CD4-positive, alpha-beta T cell (primary cell): Measurements from ENCODE around the gene ST3GAL2. TPM values are rescaled to one million over a fixed set of nuclear protein-coding genes. Genes with fewer than 3 reads are reported as not detected.
A peak's percentile ranks its signal among the peaks of the same experiment; 100 is the strongest.

Experiments used
- ATAC-seq: fragments of 200-7000 bp; cut with Tn5 transposase; one replicate; pipeline ENCODE4 v1.10.0; 2022; ENCODE audit warnings: mild to moderate bottlenecking; ENCODE audit not compliant: poor library complexity
- CTCF ChIA-PET: fragments of 350-600 bp; sonication (Branson Sonifier 250); formaldehyde crosslinking; loops from one replicate; lab custom pipeline; 2021; ENCODE audit warnings: antibody characterized with exemption, inconsistent platforms; lab: Charles Lee
- POLR2A ChIA-PET: fragments of 350-600 bp; sonication (Branson Sonifier 250); formaldehyde crosslinking; loops from one replicate; lab custom pipeline; 2021; ENCODE audit warnings: antibody characterized with exemption, inconsistent platforms; lab: Charles Lee
- DNase-seq, 14 experiments: peaks; one replicate each; pipeline ENCODE4 v3.0.0-alpha.2; 2013 to 2020; ENCODE audit warnings: mixed read lengths in 2 of 14
- H3K27ac ChIP-seq, 2 donors: one replicate each; pipeline versions ENCODE4 v1.5.1 to v1.7.0; 2013; ENCODE audit warnings: low read length in 2 of 2, low read depth in 1 of 2, mild to moderate bottlenecking in 1 of 2
- H3K27me3 ChIP-seq, 2 experiments: 1 replicate in 1 of 2; 2 replicates in 1 of 2; pipeline versions ENCODE4 v1.6.1 to v1.7.0; 2013; ENCODE audit warnings: low read length in 2 of 2, control low read depth in 1 of 2, mild to moderate bottlenecking in 1 of 2, moderate library complexity in 1 of 2; ENCODE audit not compliant: insufficient read depth in 2 of 2, control insufficient read depth in 1 of 2
- H3K36me3 ChIP-seq: one replicate; pipeline ENCODE4 v1.6.1; 2013; ENCODE audit warnings: low read length, control low read depth; ENCODE audit not compliant: insufficient read depth
- H3K4me1 ChIP-seq: one replicate; pipeline ENCODE4 v1.6.1; 2013; ENCODE audit warnings: low read length, control low read depth; ENCODE audit not compliant: insufficient read depth
- H3K4me3 ChIP-seq: one replicate; pipeline ENCODE4 v1.5.1; 2013; ENCODE audit warnings: mild to moderate bottlenecking, low read length, moderate library complexity
- H3K9me3 ChIP-seq, 2 experiments: 1 replicate in 1 of 2; 2 replicates in 1 of 2; pipeline versions ENCODE4 v1.6.1 to v1.7.0; 2013; ENCODE audit warnings: low read length in 2 of 2, mild to moderate bottlenecking in 2 of 2, control low read depth in 1 of 2, moderate library complexity in 1 of 2; ENCODE audit not compliant: control insufficient read depth in 1 of 2, insufficient read depth in 1 of 2
- H3K27ac Mint-ChIP-seq: one replicate; pipeline ENCODE4 v1.8.0; 2020; ENCODE audit warnings: mixed read lengths
- H3K27me3 Mint-ChIP-seq: one replicate; pipeline ENCODE4 v1.8.0; 2021; ENCODE audit warnings: mixed read lengths
- H3K36me3 Mint-ChIP-seq: one replicate; pipeline ENCODE4 v1.8.0; 2021; ENCODE audit warnings: low read depth, mixed read lengths
- H3K4me1 Mint-ChIP-seq: one replicate; pipeline ENCODE4 v1.8.0; 2021; ENCODE audit warnings: low read depth, mixed read lengths
- H3K4me3 Mint-ChIP-seq: one replicate; pipeline ENCODE4 v1.8.0; 2020; ENCODE audit warnings: mild to moderate bottlenecking, mixed read lengths
- H3K9me3 Mint-ChIP-seq: one replicate; pipeline ENCODE4 v1.8.0; 2020; ENCODE audit warnings: mixed read lengths
- intact Hi-C, 2 experiments: fragments of 100-400 bp; cut with DNase I in 1 of 2; cut with micrococcal nuclease in 1 of 2; formaldehyde crosslinking; loops; one replicate each; pipeline versions ENCODE4 v1.15.1 to v1.9.0; 2023 to 2025; cut with DNase I, micrococcal nuclease
- total RNA-seq, 174 experiments: library from RNA in 2 of 174; stranded (reverse) in 2 of 174; gene quantifications; one replicate each; pipeline ENCODE4 v1.2.3 and lab custom pipeline; 2021 to 2026
- TF ChIP-seq, protein P1 (sequence below): fragments of 200-600 bp; IDR thresholded peaks from one replicate; pipeline ENCODE4 v1.8.0; 2022; ENCODE audit warnings: antibody characterized with exemption, mild to moderate bottlenecking

ST3GAL2 gene
- total RNA-seq, 2 experiments from 2014 or later, result 9.8 to 11.1 TPM

DNA sequence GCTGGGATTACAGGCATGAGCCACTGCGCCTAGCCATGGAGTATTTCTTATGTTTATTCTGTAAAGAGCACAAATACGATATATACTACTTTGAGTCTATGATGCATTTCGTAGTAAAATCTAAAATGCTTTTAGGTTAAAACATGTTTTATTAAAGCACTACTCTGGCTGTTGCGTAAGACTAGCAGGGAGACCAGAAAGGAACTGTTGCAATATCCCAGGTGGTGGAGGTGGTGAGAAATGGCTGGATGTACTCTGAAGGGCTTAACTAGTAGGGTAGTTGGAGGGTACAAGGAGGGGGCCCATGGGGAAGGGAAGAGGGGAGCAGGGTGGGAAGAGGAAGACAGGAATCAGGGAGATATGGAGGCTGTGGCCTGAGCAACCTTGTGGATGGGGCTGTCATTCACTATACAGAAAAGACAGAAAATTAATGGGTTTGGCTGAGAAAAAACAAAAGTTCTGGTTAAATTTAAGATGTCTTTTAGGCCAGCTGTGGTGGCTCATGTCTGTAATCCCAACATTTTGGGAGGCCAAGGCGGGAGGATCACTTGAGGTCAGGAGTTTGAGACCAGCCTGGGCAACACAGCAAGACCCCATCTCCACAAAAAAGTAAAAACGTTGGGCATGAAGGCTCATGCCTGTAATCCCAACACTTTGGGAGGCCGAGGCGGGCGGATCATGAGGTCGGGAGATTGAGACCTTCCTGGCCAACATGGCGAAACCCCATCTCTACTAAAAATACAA is 35.8 kb downstream of the ST3GAL2 start:
- Mint-ChIP-seq H3K4me3 (peak overlapping the region; percentile 55), H3K27ac (peak overlapping the region; percentile 75), H3K36me3 (peaks cover 9% of the 10 kb centered on the region), H3K4me1 (peaks cover 57% of the 10 kb centered on the region), H3K27me3 (no peaks in the 10 kb centered on the region), H3K9me3 (no peaks in the 10 kb centered on the region)
- H3K4me1 ChIP-seq, result peaks cover 50% of the 10 kb centered on the region
- no peak for ATAC-seq
- no peak overlapping the region for H3K27ac ChIP-seq
- intact Hi-C loops, result loop anchor here (5.0 kb wide), 1 partner anchor 34 kb away; the partner anchor contains the start of gene ST3GAL2 (in 2 of the 2)
- H3K4me3 ChIP-seq, result no peak overlapping the region
- H3K27me3 ChIP-seq, result no peaks in the 10 kb centered on the region
- no peak for DNase-seq
- ChIA-PET POLR2A (interaction anchor here (0.8 to 2.1 kb wide), 6 partner anchors 22 to 152 kb away, joined by 3 to 13 read pairs (median 4); partner anchors contain the start of genes EXOSC6 and ST3GAL2), CTCF (no interaction called here)
- no peaks in the 10 kb centered on the region for H3K9me3 ChIP-seq
- peaks cover 24% of the 10 kb centered on the region for H3K36me3 ChIP-seq
- TF ChIP-seq, protein P1, sequence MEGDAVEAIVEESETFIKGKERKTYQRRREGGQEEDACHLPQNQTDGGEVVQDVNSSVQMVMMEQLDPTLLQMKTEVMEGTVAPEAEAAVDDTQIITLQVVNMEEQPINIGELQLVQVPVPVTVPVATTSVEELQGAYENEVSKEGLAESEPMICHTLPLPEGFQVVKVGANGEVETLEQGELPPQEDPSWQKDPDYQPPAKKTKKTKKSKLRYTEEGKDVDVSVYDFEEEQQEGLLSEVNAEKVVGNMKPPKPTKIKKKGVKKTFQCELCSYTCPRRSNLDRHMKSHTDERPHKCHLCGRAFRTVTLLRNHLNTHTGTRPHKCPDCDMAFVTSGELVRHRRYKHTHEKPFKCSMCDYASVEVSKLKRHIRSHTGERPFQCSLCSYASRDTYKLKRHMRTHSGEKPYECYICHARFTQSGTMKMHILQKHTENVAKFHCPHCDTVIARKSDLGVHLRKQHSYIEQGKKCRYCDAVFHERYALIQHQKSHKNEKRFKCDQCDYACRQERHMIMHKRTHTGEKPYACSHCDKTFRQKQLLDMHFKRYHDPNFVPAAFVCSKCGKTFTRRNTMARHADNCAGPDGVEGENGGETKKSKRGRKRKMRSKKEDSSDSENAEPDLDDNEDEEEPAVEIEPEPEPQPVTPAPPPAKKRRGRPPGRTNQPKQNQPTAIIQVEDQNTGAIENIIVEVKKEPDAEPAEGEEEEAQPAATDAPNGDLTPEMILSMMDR, result no peak

DNA sequence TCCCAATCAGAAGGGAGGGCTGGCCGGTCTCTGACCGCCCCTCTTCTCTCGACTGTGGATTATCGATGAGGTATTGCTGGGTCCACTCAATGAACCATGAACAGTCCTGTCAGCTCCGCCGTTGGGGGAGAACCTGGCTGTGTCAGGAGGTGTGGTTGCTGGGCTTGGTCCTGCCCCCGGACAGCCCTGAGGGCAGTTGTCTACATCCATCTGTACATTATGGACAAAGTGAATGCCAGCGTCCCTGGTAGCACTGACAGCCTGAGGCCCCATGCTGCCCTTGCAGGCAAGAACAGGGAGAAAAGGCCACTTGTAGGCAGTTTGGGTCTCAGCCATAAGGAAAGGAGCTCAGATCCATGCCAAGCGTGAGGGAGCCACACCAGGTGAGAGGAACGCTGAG is 38.9 kb downstream of the ST3GAL2 start:
- Mint-ChIP-seq H3K9me3 (no peaks in the 10 kb centered on the region), H3K4me3 (no peak overlapping the region), H3K27ac (no peak overlapping the region), H3K4me1 (peaks cover 28% of the 10 kb centered on the region), H3K27me3 (no peaks in the 10 kb centered on the region), H3K36me3 (peaks cover 9% of the 10 kb centered on the region)
- POLR2A ChIA-PET, result no interaction called here
- Histone ChIP-seq H3K27ac (no peak overlapping the region), H3K27me3 (no peaks in the 10 kb centered on the region), H3K4me1 (peaks cover 31% of the 10 kb centered on the region), H3K36me3 (peaks cover 28% of the 10 kb centered on the region), H3K9me3 (no peaks in the 10 kb centered on the region), H3K4me3 (no peak overlapping the region)
- TF ChIP-seq, protein P1, result no peak
- DNase-seq, result no peak
- CTCF ChIA-PET, result no interaction called here
- intact Hi-C loops, result loop anchor here (5.0 kb wide), 2 partner anchors 37 to 67 kb away; partner anchors contain the start of gene ST3GAL2 (in 2 of the 2)
- no peak for ATAC-seq

DNA sequence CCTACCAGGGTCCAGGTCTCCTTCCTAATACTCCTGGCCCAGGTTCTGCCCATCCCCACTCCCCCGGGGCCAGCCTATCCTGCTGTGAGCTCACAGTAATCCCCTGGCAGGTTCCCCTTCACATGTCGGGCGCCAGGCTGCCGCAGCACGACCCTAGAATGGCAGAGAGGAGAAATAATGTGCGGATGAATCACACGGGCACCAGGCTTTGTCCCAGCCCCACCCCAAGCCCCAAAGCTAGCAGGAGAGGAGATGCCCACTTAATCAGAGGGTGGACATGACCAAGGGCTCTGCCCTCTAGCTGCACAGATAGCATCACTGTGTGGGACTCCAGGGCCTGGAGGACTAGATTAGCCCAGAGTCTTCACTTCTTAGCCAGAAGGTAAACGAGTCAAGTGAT is 39.5 kb downstream of the ST3GAL2 start:
- H3K27ac Mint-ChIP-seq, result no peak overlapping the region
- H3K4me3 Mint-ChIP-seq, result no peak overlapping the region
- H3K27me3 Mint-ChIP-seq, result no peaks in the 10 kb centered on the region
- Histone ChIP-seq H3K9me3 (no peaks in the 10 kb centered on the region), H3K27ac (no peak overlapping the region), H3K27me3 (no peaks in the 10 kb centered on the region), H3K4me1 (peaks cover 27% of the 10 kb centered on the region), H3K4me3 (no peak overlapping the region), H3K36me3 (peaks cover 29% of the 10 kb centered on the region)
- TF ChIP-seq, protein P1, result no peak
- no peaks in the 10 kb centered on the region for H3K9me3 Mint-ChIP-seq
- peaks cover 7% of the 10 kb centered on the region for H3K36me3 Mint-ChIP-seq
- ChIA-PET POLR2A (no interaction called here), CTCF (no interaction called here)
- ATAC-seq (no peak), DNase-seq (no peak)
- intact Hi-C loops, result loop anchor here in 1 of 2 experiments (5.0 kb wide), 1 partner anchor 68 kb away; no protein-coding TSS in a partner anchor
- peaks cover 22% of the 10 kb centered on the region for H3K4me1 Mint-ChIP-seq
